CD14-positive monocyte (primary cell): ENCODE measurements around the gene ROBO3. TPM values are rescaled to one million over a fixed set of nuclear protein-coding genes. Genes with fewer than 3 reads are reported as not detected.

Experiments used
- DNase-seq, 3 donors: peaks; one replicate each; pipeline ENCODE4 v3.0.0-alpha.2; 2011 to 2022
- H2AFZ ChIP-seq: 2 replicates; pipeline ENCODE4 v1.6.0; 2012; ENCODE audit warnings: mild to moderate bottlenecking, low read depth, low read length, inconsistent platforms; ENCODE audit not compliant: insufficient read depth, poor library complexity, severe bottlenecking
- H3K27ac ChIP-seq, 2 donors: 1 replicate in 1 of 2; 2 replicates in 1 of 2; pipeline ENCODE4 v1.5.1; 2012 to 2013; ENCODE audit warnings: low read length in 2 of 2, control low read depth in 1 of 2, inconsistent platforms in 1 of 2, low read depth in 1 of 2, mild to moderate bottlenecking in 1 of 2
- H3K27me3 ChIP-seq, 2 donors: one replicate each; pipeline versions ENCODE4 v1.6.0 to v1.6.1; 2011 to 2013; ENCODE audit warnings: low read length in 2 of 2; ENCODE audit not compliant: control insufficient read depth in 2 of 2, insufficient read depth in 2 of 2
- H3K36me3 ChIP-seq, 2 donors: replicated peaks in 1 of 2; 1 replicate in 1 of 2; 2 replicates in 1 of 2; pipeline versions ENCODE4 v1.5.1 to v1.6.1; 2012 to 2013; ENCODE audit warnings: low read length in 2 of 2, control low read depth in 1 of 2, inconsistent platforms in 1 of 2, mild to moderate bottlenecking in 1 of 2; ENCODE audit not compliant: insufficient read depth in 2 of 2, control insufficient read depth in 1 of 2
- H3K4me1 ChIP-seq, 2 donors: 1 replicate in 1 of 2; 2 replicates in 1 of 2; pipeline versions ENCODE4 v1.5.1 to v1.6.1; 2012 to 2013; ENCODE audit warnings: low read length in 2 of 2, control low read depth in 1 of 2, inconsistent platforms in 1 of 2, mild to moderate bottlenecking in 1 of 2, moderate library complexity in 1 of 2; ENCODE audit not compliant: insufficient read depth in 2 of 2, control insufficient read depth in 1 of 2
- H3K4me2 ChIP-seq: replicated peaks from 2 replicates; pipeline ENCODE3; 2012; ENCODE audit warnings: low read length, moderate library complexity, mild to moderate bottlenecking; ENCODE audit not compliant: poor library complexity, severe bottlenecking; ENCODE audit errors: extremely low read depth
- H3K4me3 ChIP-seq, 3 experiments: fragments of 200-600 bp in 1 of 3; sonication (generic) in 1 of 3; replicated peaks in 1 of 3; 1 replicate in 2 of 3; 2 replicates in 1 of 3; pipeline ENCODE4 v1.5.1; 2011 to 2013; ENCODE audit warnings: low read length in 3 of 3, mild to moderate bottlenecking in 3 of 3, control low read depth in 2 of 3, low read depth in 2 of 3, inconsistent platforms in 1 of 3, moderate library complexity in 1 of 3
- H3K79me2 ChIP-seq: 2 replicates; pipeline ENCODE4 v1.6.0; 2012; ENCODE audit warnings: mild to moderate bottlenecking, control low read depth, inconsistent platforms, low read length, moderate library complexity; ENCODE audit not compliant: insufficient read depth
- H3K9ac ChIP-seq: 2 replicates; pipeline ENCODE4 v1.6.0; 2017; ENCODE audit warnings: low read length, mild to moderate bottlenecking; ENCODE audit not compliant: insufficient read depth, poor library complexity, severe bottlenecking
- H3K9me3 ChIP-seq, 2 donors: replicated peaks in 1 of 2; 1 replicate in 1 of 2; 2 replicates in 1 of 2; pipeline versions ENCODE4 v1.5.1 to v1.6.1; 2012 to 2013; ENCODE audit warnings: low read length in 2 of 2, control low read depth in 1 of 2; ENCODE audit not compliant: control insufficient read depth in 1 of 2, insufficient read depth in 1 of 2
- H4K20me1 ChIP-seq: 2 replicates; pipeline ENCODE4 v1.6.0; 2012; ENCODE audit warnings: mild to moderate bottlenecking, low read length, control low read depth, moderate library complexity; ENCODE audit not compliant: insufficient read depth
- H3K27ac Mint-ChIP-seq, 7 donors: one replicate each; pipeline ENCODE4 v1.8.0; 2020; ENCODE audit warnings: mild to moderate bottlenecking in 7 of 7, mixed read lengths in 7 of 7, moderate library complexity in 6 of 7, inconsistent platforms in 2 of 7
- H3K27me3 Mint-ChIP-seq, 3 donors: one replicate each; pipeline ENCODE4 v1.8.0; 2021 to 2022; ENCODE audit warnings: low read depth in 3 of 3, mild to moderate bottlenecking in 3 of 3, mixed read lengths in 3 of 3, moderate library complexity in 3 of 3, inconsistent platforms in 1 of 3
- H3K36me3 Mint-ChIP-seq, 2 donors: one replicate each; pipeline ENCODE4 v1.8.0; 2020; ENCODE audit warnings: mixed read lengths in 2 of 2, inconsistent platforms in 1 of 2, mild to moderate bottlenecking in 1 of 2
- H3K4me1 Mint-ChIP-seq: one replicate; pipeline ENCODE4 v1.8.0; 2020; ENCODE audit warnings: mild to moderate bottlenecking, mixed read lengths
- H3K4me3 Mint-ChIP-seq, 2 donors: one replicate each; pipeline ENCODE4 v1.8.0; 2020; ENCODE audit warnings: mild to moderate bottlenecking in 2 of 2, mixed read lengths in 2 of 2, moderate library complexity in 1 of 2
- H3K9me3 Mint-ChIP-seq, 7 donors: one replicate each; pipeline ENCODE4 v1.8.0; 2020 to 2022; ENCODE audit warnings: mixed read lengths in 7 of 7, mild to moderate bottlenecking in 6 of 7, moderate library complexity in 6 of 7, inconsistent platforms in 2 of 7
- WGBS: methylation state at CpG from one replicate; pipeline ENCODE4 v1.1.5; 2013; ENCODE audit warnings: missing lambda C conversion rate; ENCODE audit not compliant: insufficient coverage; 5-methylcytosine and 5-hydroxymethylcytosine counted together
- intact Hi-C, 2 donors: fragments of 100-400 bp; cut with micrococcal nuclease; formaldehyde crosslinking; loops; one replicate each; pipeline versions ENCODE4 v1.15.0 to v1.15.1; 2023
- polyA minus RNA-seq: library from RNA; depleted of rRNA, polyadenylated mRNA; stranded (reverse); fragments of >200 nt; gene quantifications from 2 replicates; pipeline ENCODE4 v1.2.3, GENCODE V29; 2012
- polyA plus RNA-seq, 3 donors: library from polyadenylated mRNA; depleted of rRNA in 1 of 3; unstranded in 2 of 3; stranded (reverse) in 1 of 3; fragments of 300-500 nt in 2 of 3; fragments of >200 nt in 1 of 3; fragmentation: Illumina TruSeq in 2 of 3; gene quantifications; 1 replicate in 2 of 3; 2 replicates in 1 of 3; pipeline ENCODE4 v1.2.3, GENCODE V29; 2012 to 2021
- total RNA-seq, 12 experiments: library from RNA in 1 of 12; stranded (reverse) in 1 of 12; fragments of 120-200 nt in 1 of 12; gene quantifications; one replicate each; pipeline ENCODE4 v1.2.4 and lab custom pipeline; 2013 to 2026; ENCODE audit warnings: mixed read lengths in 6 of 12, inconsistent platforms in 1 of 12
- TF ChIP-seq, protein P1 (sequence below): fragments of 200-600 bp; IDR thresholded peaks from one replicate; pipeline ENCODE4 v1.8.0; 2022; ENCODE audit warnings: antibody characterized with exemption, mild to moderate bottlenecking

Gene ROBO3, protein sequence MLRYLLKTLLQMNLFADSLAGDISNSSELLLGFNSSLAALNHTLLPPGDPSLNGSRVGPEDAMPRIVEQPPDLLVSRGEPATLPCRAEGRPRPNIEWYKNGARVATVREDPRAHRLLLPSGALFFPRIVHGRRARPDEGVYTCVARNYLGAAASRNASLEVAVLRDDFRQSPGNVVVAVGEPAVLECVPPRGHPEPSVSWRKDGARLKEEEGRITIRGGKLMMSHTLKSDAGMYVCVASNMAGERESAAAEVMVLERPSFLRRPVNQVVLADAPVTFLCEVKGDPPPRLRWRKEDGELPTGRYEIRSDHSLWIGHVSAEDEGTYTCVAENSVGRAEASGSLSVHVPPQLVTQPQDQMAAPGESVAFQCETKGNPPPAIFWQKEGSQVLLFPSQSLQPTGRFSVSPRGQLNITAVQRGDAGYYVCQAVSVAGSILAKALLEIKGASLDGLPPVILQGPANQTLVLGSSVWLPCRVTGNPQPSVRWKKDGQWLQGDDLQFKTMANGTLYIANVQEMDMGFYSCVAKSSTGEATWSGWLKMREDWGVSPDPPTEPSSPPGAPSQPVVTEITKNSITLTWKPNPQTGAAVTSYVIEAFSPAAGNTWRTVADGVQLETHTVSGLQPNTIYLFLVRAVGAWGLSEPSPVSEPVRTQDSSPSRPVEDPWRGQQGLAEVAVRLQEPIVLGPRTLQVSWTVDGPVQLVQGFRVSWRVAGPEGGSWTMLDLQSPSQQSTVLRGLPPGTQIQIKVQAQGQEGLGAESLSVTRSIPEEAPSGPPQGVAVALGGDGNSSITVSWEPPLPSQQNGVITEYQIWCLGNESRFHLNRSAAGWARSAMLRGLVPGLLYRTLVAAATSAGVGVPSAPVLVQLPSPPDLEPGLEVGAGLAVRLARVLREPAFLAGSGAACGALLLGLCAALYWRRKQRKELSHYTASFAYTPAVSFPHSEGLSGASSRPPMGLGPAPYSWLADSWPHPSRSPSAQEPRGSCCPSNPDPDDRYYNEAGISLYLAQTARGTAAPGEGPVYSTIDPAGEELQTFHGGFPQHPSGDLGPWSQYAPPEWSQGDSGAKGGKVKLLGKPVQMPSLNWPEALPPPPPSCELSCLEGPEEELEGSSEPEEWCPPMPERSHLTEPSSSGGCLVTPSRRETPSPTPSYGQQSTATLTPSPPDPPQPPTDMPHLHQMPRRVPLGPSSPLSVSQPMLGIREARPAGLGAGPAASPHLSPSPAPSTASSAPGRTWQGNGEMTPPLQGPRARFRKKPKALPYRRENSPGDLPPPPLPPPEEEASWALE (N-terminal part only)
- 1.8 TPM for total RNA-seq (2013)
- polyA plus RNA-seq (10 to 100 TPM in 1 of 3 donors, under 1 TPM in 2; 0.39 to 11.6 (median 0.81) TPM), polyA minus RNA-seq (1.7 and 2.2 TPM in 2 replicates), total RNA-seq (lab: John Stamatoyannopoulos, UW) (0.58 to 2.3 (median 0.91) reads per million in 11 experiments)

DNA sequence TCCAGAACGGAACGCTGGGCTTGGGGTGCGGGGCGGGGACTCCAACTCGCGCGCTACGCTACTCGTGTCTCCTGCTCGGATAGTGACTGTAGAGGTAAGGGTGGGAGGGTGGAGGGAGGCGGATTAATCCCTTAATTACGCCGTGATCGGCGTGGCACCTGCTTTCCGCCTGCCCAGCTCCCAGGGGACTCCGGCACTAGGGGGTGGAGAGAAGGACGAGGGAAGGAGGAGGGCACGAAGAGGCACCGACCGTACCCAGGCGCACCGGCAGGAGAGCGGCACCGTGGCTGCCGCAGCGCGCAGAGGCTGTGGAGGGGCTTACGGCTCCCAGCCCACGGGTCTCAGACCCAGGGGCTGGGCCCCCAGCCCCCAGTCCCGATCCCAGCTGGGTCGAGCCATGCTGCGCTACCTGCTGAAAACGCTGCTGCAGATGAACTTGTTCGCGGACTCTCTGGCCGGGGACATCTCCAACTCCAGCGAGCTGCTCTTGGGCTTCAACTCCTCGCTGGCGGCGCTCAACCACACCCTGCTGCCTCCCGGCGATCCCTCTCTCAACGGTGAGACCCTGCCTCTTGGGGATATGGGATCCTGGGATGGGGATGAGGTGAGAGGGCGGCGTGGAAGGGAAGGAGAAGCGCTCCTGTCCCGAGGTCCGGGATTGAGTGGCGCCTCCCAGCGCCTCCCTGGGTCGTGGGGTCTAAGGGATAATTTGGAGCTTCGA lies at the start of gene ROBO3:
Gene ROBO3 (plus strand): TSS at position 252 of the 721 bp plus-strand sequence. CDS start 146 bp downstream, at position 398.
- H3K27ac ChIP-seq = no peak within 1 kb of the TSS
- H3K27ac Mint-ChIP-seq = peak within 1 kb of the TSS in 1 of 7 donors; percentile 20
- peak within 1 kb of the TSS; percentile 39 to 85 for H3K4me3 Mint-ChIP-seq
- H3K36me3 Mint-ChIP-seq = peaks cover 0 to 6% of the 10 kb centered on the region in 2 donors
- TF ChIP-seq, protein P1, sequence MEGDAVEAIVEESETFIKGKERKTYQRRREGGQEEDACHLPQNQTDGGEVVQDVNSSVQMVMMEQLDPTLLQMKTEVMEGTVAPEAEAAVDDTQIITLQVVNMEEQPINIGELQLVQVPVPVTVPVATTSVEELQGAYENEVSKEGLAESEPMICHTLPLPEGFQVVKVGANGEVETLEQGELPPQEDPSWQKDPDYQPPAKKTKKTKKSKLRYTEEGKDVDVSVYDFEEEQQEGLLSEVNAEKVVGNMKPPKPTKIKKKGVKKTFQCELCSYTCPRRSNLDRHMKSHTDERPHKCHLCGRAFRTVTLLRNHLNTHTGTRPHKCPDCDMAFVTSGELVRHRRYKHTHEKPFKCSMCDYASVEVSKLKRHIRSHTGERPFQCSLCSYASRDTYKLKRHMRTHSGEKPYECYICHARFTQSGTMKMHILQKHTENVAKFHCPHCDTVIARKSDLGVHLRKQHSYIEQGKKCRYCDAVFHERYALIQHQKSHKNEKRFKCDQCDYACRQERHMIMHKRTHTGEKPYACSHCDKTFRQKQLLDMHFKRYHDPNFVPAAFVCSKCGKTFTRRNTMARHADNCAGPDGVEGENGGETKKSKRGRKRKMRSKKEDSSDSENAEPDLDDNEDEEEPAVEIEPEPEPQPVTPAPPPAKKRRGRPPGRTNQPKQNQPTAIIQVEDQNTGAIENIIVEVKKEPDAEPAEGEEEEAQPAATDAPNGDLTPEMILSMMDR = no peak
- H3K27me3 ChIP-seq = peaks cover 90 to 100% of the 10 kb centered on the region in 2 donors
- no peak for DNase-seq
- peaks cover 35% of the 10 kb centered on the region for H3K4me1 Mint-ChIP-seq
- H3K4me3 ChIP-seq = peak within 1 kb of the TSS in 1 of 3 experiments; percentile 28
- intact Hi-C loops = no loop called here
- H2AFZ ChIP-seq = peak within 1 kb of the TSS; percentile 5
- 3% methylated on average over 43 of the region's 53 CpGs for WGBS
- no peaks in the 10 kb centered on the region for H3K36me3 ChIP-seq
- H3K9me3 ChIP-seq = peaks cover 0 to 61% of the 10 kb centered on the region in 2 donors
- no peak within 1 kb of the TSS for H3K9ac ChIP-seq
- peaks cover 4 to 17% of the 10 kb centered on the region in 2 donors for H3K4me1 ChIP-seq
- H3K27me3 Mint-ChIP-seq = peaks cover 97 to 99% (median 97%) of the 10 kb centered on the region in 3 donors
- H3K9me3 Mint-ChIP-seq = peaks cover 0 to 23% (median 4%) of the 10 kb centered on the region in 7 donors
- no peaks in the 10 kb centered on the region for H4K20me1 ChIP-seq
- H3K4me2 ChIP-seq = peak within 1 kb of the TSS; percentile 50
- no peaks in the 10 kb centered on the region for H3K79me2 ChIP-seq
